Measurements from ENCODE around the gene CABP4.

Gene CABP4

GRCh38 chr11:67436459-67437081 is 18.6 kb upstream of the CABP4 start:
- DNase-seq = peak; percentile 58

GRCh38 chr11:67437082-67437808 is 17.9 kb upstream of the CABP4 start, which contains the start of gene PTPRCAP:
PTPRCAP (minus strand) TSS chr11:67437682; CDS start chr11:67437619, 63 bp downstream.
- peak; percentile 52 for DNase-seq

GRCh38 chr11:67437809-67438157 is 17.4 kb upstream of the CABP4 start:
- DNase-seq = no peak

GRCh38 chr11:67438158-67438902 is 16.8 kb upstream of the CABP4 start:
- no peak for DNase-seq

- DNase-seq = no peak
Measured at GRCh38 chr11:67439321-67440228, 15.6 kb upstream of the CABP4 start.

- no peak for DNase-seq
Measured at GRCh38 chr11:67440229-67441097, 14.7 kb upstream of the CABP4 start.

GRCh38 chr11:67441098-67441563 is 14.0 kb upstream of the CABP4 start:
- no peak for DNase-seq

- no peak for DNase-seq
Measured at GRCh38 chr11:67441731-67442351, 13.3 kb upstream of the CABP4 start.

GRCh38 chr11:67442504-67443404 is 12.4 kb upstream of the CABP4 start:
- no peak for DNase-seq

GRCh38 chr11:67445515-67445914 is 9.6 kb upstream of the CABP4 start:
- DNase-seq = no peak

GRCh38 chr11:67448220-67448609 is 6.9 kb upstream of the CABP4 start:
- DNase-seq = no peak

GRCh38 chr11:67449116-67449844 is 5.9 kb upstream of the CABP4 start:
- no peak for DNase-seq

- DNase-seq = no peak
Measured at GRCh38 chr11:67450796-67451657, 4.1 kb upstream of the CABP4 start.

GRCh38 chr11:67451658-67451976 is 3.5 kb upstream of the CABP4 start:
- no peak for DNase-seq

GRCh38 chr11:67452141-67452952 is 2.8 kb upstream of the CABP4 start, which contains the start of gene GPR152:
GPR152 (minus strand) TSS chr11:67452729; CDS start chr11:67452724, 5 bp downstream.
- no peak for DNase-seq

GRCh38 chr11:67453816-67454732 is 1.1 kb upstream of the CABP4 start:
- DNase-seq = no peak

All from fibroblast of upper back skin (primary cell).